ENCODE data around the gene CBLN1. TPM values are rescaled to one million over a fixed set of nuclear protein-coding genes. Genes with fewer than 3 reads are reported as not detected.
"Not testable (repeated sequence)": the region's sequence is repeated elsewhere in the genome, so short reads cannot be mapped to it uniquely, and the experiment has no call there.

Gene CBLN1
- total RNA-seq, 1 donor from 2014 or later = 18.2 TPM

- no peak for DNase-seq (ENCODE audit: low spot score)
Measured at GRCh38 chr16:49277766-49278566, 3.7 kb downstream of the CBLN1 start.

- no peak for DNase-seq (ENCODE audit: low spot score)
Measured at GRCh38 chr16:49277386-49277742, 4.3 kb downstream of the CBLN1 start.

GRCh38 chr16:49276646-49277385 is 4.8 kb downstream of the CBLN1 start:
- DNase-seq (ENCODE audit: low spot score) = no peak

GRCh38 chr16:49275870-49276269 is 5.8 kb downstream of the CBLN1 start:
- DNase-seq (ENCODE audit: low spot score) = no peak

GRCh38 chr16:49275050-49275730 is 6.4 kb downstream of the CBLN1 start:
- no peak for DNase-seq (ENCODE audit: low spot score)

GRCh38 chr16:49274591-49274990 is 7.0 kb downstream of the CBLN1 start:
- no peak for DNase-seq (ENCODE audit: low spot score)

GRCh38 chr16:49273771-49274170 is 7.9 kb downstream of the CBLN1 start:
- no peak for DNase-seq (ENCODE audit: low spot score)

- no peak for DNase-seq (ENCODE audit: low spot score)
Measured at GRCh38 chr16:49271363-49271762, 10.3 kb downstream of the CBLN1 start.

GRCh38 chr16:49269201-49269600 is 12.4 kb downstream of the CBLN1 start:
- no peak for DNase-seq (ENCODE audit: low spot score)

GRCh38 chr16:49268667-49269066 is 13.0 kb downstream of the CBLN1 start:
- DNase-seq (ENCODE audit: low spot score) = no peak

GRCh38 chr16:49262501-49262900 is 19.1 kb downstream of the CBLN1 start:
- no peak for DNase-seq (ENCODE audit: low spot score)

GRCh38 chr16:49261930-49262329 is 19.7 kb downstream of the CBLN1 start:
- DNase-seq (ENCODE audit: low spot score) = no peak

- DNase-seq (ENCODE audit: low spot score) = no peak
Measured at GRCh38 chr16:49260956-49261530, 20.6 kb downstream of the CBLN1 start.

- DNase-seq (ENCODE audit: low spot score) = no peak
Measured at GRCh38 chr16:49260253-49260652, 21.4 kb downstream of the CBLN1 start.

GRCh38 chr16:49259330-49259729 is 22.3 kb downstream of the CBLN1 start:
- DNase-seq (ENCODE audit: low spot score) = no peak

GRCh38 chr16:49250689-49251088 is 30.9 kb downstream of the CBLN1 start:
- no peak for DNase-seq (ENCODE audit: low spot score)

GRCh38 chr16:49248227-49248626 is 33.4 kb downstream of the CBLN1 start:
- DNase-seq (ENCODE audit: low spot score) = no peak

GRCh38 chr16:49236216-49236615 is 45.4 kb downstream of the CBLN1 start:
- no peak for DNase-seq (ENCODE audit: low spot score)

GRCh38 chr16:49228335-49228734 is 53.3 kb downstream of the CBLN1 start:
- not testable (repeated sequence) for DNase-seq (ENCODE audit: low spot score)

Measured in mucosa of gallbladder (tissue), 1 donor.